Fibroblast of peridontal ligament (primary cell): ENCODE results near the gene DUSP2.
A peak's percentile ranks its signal among the peaks of the same experiment; 100 is the strongest.
"Not testable (repeated sequence)": the region's sequence is repeated elsewhere in the genome, so short reads cannot be mapped to it uniquely, and the experiment has no call there.

Experiments used
- DNase-seq: peaks from one replicate; pipeline ENCODE4 v3.0.0-alpha.2; 2010; ENCODE audit errors: extremely low read depth

The DUSP2 gene

DNA sequence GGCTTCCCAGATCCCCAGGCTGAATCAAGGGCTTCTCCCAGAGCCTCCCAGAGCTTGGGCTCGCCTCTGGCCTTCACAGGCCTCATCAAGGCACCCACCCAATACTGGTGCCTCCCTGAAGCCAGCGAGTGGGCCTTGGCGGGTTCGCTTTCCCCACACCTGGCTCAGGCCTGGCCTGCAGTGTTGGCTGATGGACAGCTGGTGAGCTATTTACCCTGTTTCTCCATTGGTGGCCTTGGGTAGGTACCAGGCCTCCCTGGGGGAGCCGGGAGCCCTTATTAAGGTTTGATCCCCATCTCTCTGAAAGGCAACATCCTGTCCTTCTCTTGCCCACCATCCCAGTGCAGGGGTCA is 18.2 kb upstream of the DUSP2 start:
- no peak for DNase-seq

DNA sequence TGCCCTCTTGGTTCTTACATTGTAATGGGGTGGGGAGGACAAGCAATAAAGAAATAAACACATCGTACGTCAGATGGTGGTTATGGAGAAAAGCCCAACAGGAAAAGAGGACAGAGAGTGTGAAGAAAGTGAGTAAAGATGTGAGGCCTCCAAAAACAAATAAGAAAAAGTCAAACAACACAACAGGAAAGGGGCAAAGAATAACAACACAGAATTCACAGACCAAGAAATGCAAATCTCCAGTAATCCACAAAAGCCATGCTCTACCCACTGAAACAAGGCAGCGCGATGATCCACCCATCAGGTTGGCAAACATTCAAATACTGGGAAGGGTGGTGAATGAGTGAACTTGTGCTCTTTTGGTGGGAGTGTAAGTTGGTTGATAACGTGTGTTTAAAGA is 16.7 kb upstream of the DUSP2 start:
- no peak for DNase-seq

- not testable (repeated sequence) for DNase-seq
Observed at GRCh38 chr2:96160366-96160765, 15.1 kb upstream of the DUSP2 start.

DNA sequence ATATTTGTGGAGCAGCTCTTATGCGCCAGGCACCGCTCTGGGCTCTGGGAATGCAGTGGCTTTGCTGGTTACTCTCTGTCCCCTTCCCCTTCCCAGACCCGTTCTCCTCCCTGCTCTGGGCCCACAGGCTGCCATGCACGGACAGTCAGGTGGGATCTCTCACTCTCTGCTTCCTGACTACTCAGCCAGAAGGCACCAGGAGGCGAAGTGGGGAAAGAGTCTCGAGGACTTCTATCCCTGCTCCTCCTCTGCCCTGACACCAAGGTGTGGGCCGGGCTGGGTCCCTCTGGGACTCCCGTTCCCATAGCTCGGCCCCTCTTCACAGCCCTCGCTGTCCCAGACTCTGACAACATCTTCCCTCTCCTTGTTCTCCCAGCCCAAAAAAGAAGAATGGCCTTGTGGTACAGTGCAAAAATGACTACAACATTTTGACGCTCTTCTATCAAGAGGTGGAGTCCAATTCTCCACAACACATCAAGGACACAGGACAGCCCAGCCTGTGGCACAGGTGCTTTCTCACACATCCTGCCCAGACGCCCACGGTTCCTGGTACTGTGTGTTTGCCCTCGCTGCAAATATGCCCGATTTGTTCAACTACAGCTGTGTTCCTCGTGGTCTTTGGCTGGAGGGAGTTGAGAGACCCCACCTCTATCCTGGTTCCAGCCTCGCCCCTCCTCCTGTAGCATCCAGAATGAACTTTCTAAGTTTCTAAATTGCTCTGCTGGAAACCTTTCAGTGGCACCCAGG is 14.0 kb upstream of the DUSP2 start:
- no peak for DNase-seq

- no peak for DNase-seq
Observed at GRCh38 chr2:96158554-96158940, 13.3 kb upstream of the DUSP2 start.

DNA sequence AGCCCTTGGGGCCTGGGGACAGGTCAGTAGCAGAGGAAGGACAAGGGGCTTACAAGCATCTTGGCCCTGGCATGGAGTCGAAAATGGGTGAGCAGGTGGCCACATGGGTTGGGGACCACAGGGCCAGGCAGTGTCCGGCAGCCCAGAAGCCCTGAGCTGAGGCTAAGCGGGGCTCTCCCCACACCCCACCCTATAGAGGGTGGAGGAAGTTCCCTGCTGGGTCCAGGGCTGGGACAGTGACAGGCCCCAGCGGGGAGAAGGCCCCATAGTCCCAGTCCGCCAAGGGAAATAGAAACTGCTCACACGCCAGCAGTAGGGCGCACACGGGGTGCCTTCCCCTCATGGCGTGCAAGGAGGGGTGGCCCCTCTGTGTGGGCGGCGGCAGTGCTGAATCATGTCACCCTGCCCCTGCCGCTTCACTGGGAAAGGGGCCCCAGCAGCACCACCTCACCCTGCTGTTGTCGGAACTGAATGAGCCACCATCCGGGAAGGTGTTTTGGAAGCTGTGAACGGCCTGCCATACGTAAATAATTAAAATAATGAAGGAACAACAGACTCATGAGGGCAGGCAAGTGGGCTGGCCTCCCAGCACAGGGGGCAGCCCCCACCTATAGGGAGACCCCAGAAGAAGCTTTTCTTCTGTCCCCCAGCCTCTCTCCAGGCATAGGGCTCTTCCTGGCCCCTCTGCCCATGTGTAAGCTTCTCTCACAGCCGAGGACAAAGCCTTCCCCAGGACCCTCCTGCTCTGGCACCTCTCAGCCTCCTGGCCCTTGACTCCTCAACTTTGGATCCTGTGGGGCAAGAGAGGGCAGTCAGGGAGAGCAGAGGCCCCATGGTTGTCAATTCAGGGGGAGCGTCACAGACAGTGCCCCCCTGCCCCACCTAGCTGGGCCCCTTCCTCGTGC is 12.7 kb upstream of the DUSP2 start:
- no peak for DNase-seq

DNA sequence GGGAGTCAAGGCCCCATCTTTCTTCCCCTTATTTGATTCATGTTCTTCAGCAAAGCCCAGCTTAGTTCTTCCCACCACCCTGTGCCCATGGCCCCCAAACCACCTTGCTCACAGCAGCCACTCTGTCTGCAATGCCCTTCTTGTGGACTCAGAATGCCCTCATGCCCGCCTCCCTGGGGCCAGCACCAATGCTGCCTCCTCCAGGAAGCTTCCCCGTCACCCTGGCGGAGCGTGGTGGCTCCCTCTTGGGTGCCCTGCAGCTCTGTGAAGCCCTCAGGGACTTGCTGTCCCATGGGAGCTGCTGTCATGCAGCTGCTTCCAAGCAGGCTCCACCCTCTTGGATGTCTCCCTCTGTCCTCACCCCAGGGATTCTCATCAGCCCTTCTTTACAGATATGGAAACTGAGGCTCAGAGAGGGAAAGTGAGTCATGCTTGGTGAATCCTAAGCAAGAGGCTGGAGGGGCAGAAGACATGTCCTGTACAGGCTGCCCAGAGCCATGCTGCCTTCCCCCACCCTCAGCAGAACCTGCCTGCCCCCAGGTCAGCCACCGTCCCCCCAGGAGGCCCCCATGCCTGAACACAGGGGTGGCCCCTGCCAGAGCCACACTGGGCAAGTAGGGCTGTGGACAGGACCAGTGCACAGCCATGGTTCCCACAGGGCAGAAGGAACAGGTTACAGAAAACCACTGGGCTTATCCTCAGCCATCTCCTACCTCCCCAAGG is 11.8 kb upstream of the DUSP2 start:
- no peak for DNase-seq

DNA sequence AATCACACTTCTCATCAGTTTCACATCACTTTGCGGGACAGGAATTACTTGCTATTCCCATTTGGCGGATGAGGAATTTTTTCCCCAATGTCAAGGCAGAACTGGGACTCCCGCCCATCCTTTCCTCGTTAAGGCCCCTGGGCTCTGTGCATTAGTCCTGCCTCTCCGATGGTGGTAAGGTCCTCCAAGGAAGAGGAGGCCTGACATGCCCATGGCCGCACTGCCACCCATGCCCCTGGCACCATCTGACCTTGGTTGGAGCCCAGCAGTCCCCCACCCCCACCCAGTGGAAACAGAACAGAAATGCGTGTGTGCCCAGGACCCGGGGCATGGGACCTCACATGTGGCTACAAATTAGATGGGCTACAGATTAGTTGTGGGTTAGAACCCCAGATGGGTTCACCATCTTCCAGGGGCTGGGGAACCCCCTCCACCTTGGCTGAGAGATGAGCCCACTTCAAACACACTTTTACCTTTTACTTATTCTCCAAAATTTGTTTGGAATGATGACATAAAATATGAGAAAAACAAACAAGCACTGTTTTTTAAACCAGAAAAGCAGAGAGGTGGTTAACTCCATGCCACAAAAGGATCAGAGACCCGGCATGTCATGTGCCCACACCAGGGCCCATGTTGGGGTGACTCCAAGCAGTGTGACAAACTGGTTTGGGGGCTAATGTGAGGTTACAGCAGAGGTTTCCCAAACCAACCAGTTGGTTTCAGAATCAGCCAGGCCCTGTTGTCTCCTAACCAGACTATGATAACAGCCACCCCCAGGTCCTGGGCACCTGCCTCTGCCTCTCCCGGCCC is 11.0 kb upstream of the DUSP2 start:
- DNase-seq, result no peak

GRCh38 chr2:96154506-96155380 is 9.5 kb upstream of the DUSP2 start:
- DNase-seq, result no peak

GRCh38 chr2:96153991-96154431 is 8.8 kb upstream of the DUSP2 start:
- no peak for DNase-seq

- no peak for DNase-seq
Observed at GRCh38 chr2:96153291-96153713, 8.1 kb upstream of the DUSP2 start.

GRCh38 chr2:96152304-96153161 is 7.3 kb upstream of the DUSP2 start:
- DNase-seq, result no peak

- DNase-seq, result no peak
Observed at GRCh38 chr2:96151595-96152303, 6.5 kb upstream of the DUSP2 start.

DNA sequence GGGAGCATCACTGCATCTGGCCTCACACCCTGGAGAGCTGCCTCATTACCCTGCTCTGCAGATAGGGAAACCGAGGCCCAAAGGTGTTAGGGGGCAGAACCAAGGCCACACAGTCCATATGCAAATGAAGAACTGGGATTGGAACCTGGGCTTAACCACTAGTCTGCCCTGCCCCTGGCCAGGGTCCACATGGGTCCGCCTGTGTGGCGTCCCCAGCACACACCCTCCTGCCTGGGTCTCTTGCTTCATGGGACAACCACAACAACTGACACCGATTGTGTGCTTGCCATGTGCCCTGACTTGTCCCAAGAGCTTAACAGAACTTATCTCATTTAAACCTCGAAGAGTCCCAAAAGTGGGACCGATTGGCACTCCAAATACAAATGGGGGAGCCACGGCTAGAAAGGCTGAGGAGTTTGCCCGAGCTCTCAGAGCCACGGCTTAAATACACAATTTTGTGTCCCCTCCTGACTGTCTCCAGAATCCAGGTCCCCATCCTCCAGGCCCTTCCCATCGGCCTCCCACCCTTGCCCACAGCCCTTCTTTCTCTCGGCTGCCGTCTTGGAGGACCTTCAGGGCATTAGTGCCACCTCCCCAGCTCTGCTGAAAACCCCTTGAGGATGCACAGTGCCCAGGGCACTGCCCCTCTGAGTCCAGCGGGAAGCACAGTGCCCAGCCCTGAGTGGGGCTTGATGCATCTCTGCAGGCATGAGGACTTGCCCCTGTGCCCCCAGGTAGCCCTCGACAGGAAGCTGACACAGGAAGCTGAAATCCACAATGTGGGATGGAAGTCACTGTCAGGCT is 5.8 kb upstream of the DUSP2 start:
- DNase-seq, result no peak

- DNase-seq, result no peak
Observed at GRCh38 chr2:96150007-96150640, 4.9 kb upstream of the DUSP2 start.

GRCh38 chr2:96148410-96149217 is 3.4 kb upstream of the DUSP2 start:
- peak; percentile 60 for DNase-seq
